Measurements from ENCODE around the gene TTL. TPM values are rescaled to one million over a fixed set of nuclear protein-coding genes. Genes with fewer than 3 reads are reported as not detected.
"Not testable (repeated sequence)": the region's sequence is repeated elsewhere in the genome, so short reads cannot be mapped to it uniquely, and the experiment has no call there.

Gene TTL
- total and polyA plus RNA-seq, 2 experiments from 2014 or later = 11.1 to 69.7 TPM

DNA sequence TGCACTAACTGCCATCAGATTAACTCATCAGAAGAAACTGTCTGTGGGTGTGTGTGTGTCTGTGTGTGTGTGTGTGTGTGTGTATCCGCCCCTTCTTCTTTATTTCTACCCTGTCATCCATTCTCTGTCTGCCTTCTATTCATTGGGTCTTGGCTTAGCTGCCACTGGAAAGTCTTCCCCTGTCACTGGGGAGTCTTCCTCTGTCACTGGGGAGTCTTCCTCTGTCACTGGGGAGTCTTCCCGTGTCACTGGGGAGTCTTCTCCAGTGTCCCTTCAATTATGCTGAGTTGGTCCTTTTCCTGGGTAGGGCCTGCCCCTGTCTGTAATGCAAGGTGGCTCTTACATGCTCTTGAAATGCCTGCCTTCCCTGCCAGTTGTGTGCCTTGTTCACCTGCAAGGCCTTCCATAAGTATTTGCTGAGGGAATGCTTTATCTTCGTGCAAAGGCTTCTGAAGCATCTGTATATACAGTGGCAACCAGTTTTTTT lies 41.4 kb downstream of the TTL start:
- H3K36me3 ChIP-seq (ENCODE audit: low read depth) = peaks cover 23% of the 10 kb centered on the region; the same call in 1 of the 2 replicates
- WGBS, 2 experiments (ENCODE audit: low coverage in 1 of 2, low lambda C conversion rate in 2 of 2, missing lambda C conversion rate in 2 of 2) = 98 to 100% methylated on average over 3 of the region's 3 CpGs

DNA sequence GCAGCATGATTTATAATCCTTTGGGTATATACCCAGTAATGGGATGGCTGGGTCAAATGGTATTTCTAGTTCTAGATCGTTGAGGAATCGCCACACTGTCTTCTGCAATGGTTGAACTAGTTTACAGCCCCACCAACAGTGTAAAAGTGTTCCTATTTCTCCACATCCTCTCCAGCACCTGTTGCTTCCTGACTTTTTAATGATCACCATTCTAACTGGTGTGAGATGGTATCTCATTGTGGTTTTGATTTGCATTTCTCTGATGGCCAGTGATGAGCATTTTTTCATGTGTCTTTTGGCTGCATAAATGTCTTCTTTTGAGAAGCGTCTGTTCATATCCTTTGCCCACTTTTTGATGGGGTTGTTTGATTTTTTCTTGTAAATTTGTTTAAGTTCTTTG lies 42.3 kb downstream of the TTL start:
- H3K27ac ChIP-seq; H3K4me3 ChIP-seq; H3F3A ChIP-seq (ENCODE audit: insufficient read depth); H3K27me3 ChIP-seq (replicated peaks; ENCODE audit: insufficient read depth); H3K9ac ChIP-seq; H3K9me3 ChIP-seq (ENCODE audit: low read depth); DNase-seq; H4K20me1 ChIP-seq (ENCODE audit: insufficient read depth); in situ Hi-C loops (cut with MboI); H2AFZ ChIP-seq; H3K4me2 ChIP-seq (ENCODE audit: unreplicated experiment); H3K9me2 ChIP-seq (ENCODE audit: insufficient read depth); H3K4me1 ChIP-seq (ENCODE audit: insufficient read depth): not testable (repeated sequence)
- H3K79me2 ChIP-seq (ENCODE audit: insufficient read depth) = peaks cover 18% of the 10 kb centered on the region
- H3K36me3 ChIP-seq (ENCODE audit: low read depth) = peaks cover 24% of the 10 kb centered on the region; the same call in 1 of the 2 replicates
- WGBS, 2 experiments (ENCODE audit: low coverage in 1 of 2, low lambda C conversion rate in 2 of 2, missing lambda C conversion rate in 2 of 2) = 95 to 97% methylated on average over 3 of the region's 3 CpGs

More for the DNA sequence above, 41.4 kb downstream of the TTL start:
- no peaks in the 10 kb centered on the region for H3K27me3 ChIP-seq (replicated peaks; ENCODE audit: insufficient read depth)
- H3K79me2 ChIP-seq (ENCODE audit: insufficient read depth) = peaks cover 18% of the 10 kb centered on the region
- no peaks in the 10 kb centered on the region for H3K4me1 ChIP-seq (ENCODE audit: insufficient read depth)
- no peak overlapping the region for H2AFZ ChIP-seq
- H3K27ac ChIP-seq = no peak overlapping the region
- H3K9me2 ChIP-seq (ENCODE audit: insufficient read depth) = no peaks in the 10 kb centered on the region
- H3K4me3 ChIP-seq = no peak overlapping the region
- no peak overlapping the region for H3K9ac ChIP-seq
- no peaks in the 10 kb centered on the region for H3F3A ChIP-seq (ENCODE audit: insufficient read depth)
- DNase-seq = no peak
- no peak for TF ChIP-seq EZH2 (IDR thresholded peaks at IDR 0.05; ENCODE audit: insufficient read depth, poor library complexity, severe bottlenecking)
- TF ChIP-seq EZH2phosphoT487 (IDR thresholded peaks at IDR 0.05; ENCODE audit: insufficient read depth, low read depth) = no peak
- H3K4me2 ChIP-seq (ENCODE audit: unreplicated experiment) = no peak overlapping the region
- H3K9me3 ChIP-seq (ENCODE audit: low read depth) = no peaks in the 10 kb centered on the region
- no peaks in the 10 kb centered on the region for H4K20me1 ChIP-seq (ENCODE audit: insufficient read depth)
- in situ Hi-C loops (cut with MboI) = no loop called here

GRCh38 chr2:112528541-112528940 lies 46.6 kb downstream of the TTL start:
- Histone ChIP-seq H3K9ac (no peak overlapping the region), H3K9me2 (ENCODE audit: insufficient read depth) (no peaks in the 10 kb centered on the region), H2AFZ (no peak overlapping the region), H3K36me3 (ENCODE audit: low read depth) (peaks cover 20% of the 10 kb centered on the region; the same call in 1 of the 2 replicates), H3K4me2 (ENCODE audit: unreplicated experiment) (no peak overlapping the region), H3K9me3 (ENCODE audit: low read depth) (no peaks in the 10 kb centered on the region), H3K27me3 (replicated peaks; ENCODE audit: insufficient read depth) (no peaks in the 10 kb centered on the region), H4K20me1 (ENCODE audit: insufficient read depth) (no peaks in the 10 kb centered on the region), H3K4me3 (no peak overlapping the region), H3F3A (ENCODE audit: insufficient read depth) (no peaks in the 10 kb centered on the region), H3K79me2 (ENCODE audit: insufficient read depth) (peaks cover 18% of the 10 kb centered on the region), H3K27ac (no peak overlapping the region), H3K4me1 (ENCODE audit: insufficient read depth) (no peaks in the 10 kb centered on the region)
- in situ Hi-C loops (cut with MboI) = no loop called here
- WGBS, 2 experiments (ENCODE audit: low coverage in 1 of 2, low lambda C conversion rate in 2 of 2, missing lambda C conversion rate in 2 of 2) = 94 to 99% methylated on average over 5 of the region's 5 CpGs
- no peak for DNase-seq
- TF ChIP-seq EZH2 (IDR thresholded peaks at IDR 0.05; ENCODE audit: insufficient read depth, poor library complexity, severe bottlenecking) (no peak), EZH2phosphoT487 (IDR thresholded peaks at IDR 0.05; ENCODE audit: insufficient read depth, low read depth) (no peak)

GRCh38 chr2:112529757-112530156 lies 47.8 kb downstream of the TTL start:
- H3K9me2 ChIP-seq (ENCODE audit: insufficient read depth) = no peaks in the 10 kb centered on the region
- H4K20me1 ChIP-seq (ENCODE audit: insufficient read depth) = no peaks in the 10 kb centered on the region
- no peaks in the 10 kb centered on the region for H3K4me1 ChIP-seq (ENCODE audit: insufficient read depth)
- in situ Hi-C loops (cut with MboI) = no loop called here
- H3K79me2 ChIP-seq (ENCODE audit: insufficient read depth) = peaks cover 18% of the 10 kb centered on the region
- H3K27ac ChIP-seq = no peak overlapping the region
- no peak overlapping the region for H3K4me3 ChIP-seq
- no peak overlapping the region for H3K9ac ChIP-seq
- H3K4me2 ChIP-seq (ENCODE audit: unreplicated experiment) = no peak overlapping the region
- TF ChIP-seq EZH2phosphoT487 (IDR thresholded peaks at IDR 0.05; ENCODE audit: insufficient read depth, low read depth) (no peak), EZH2 (IDR thresholded peaks at IDR 0.05; ENCODE audit: insufficient read depth, poor library complexity, severe bottlenecking) (no peak)
- no peak for DNase-seq
- no peaks in the 10 kb centered on the region for H3F3A ChIP-seq (ENCODE audit: insufficient read depth)
- no peaks in the 10 kb centered on the region for H3K9me3 ChIP-seq (ENCODE audit: low read depth)
- H2AFZ ChIP-seq = no peak overlapping the region
- H3K36me3 ChIP-seq (ENCODE audit: low read depth) = peaks cover 16% of the 10 kb centered on the region; the same call in 1 of the 2 replicates
- WGBS, 2 experiments (ENCODE audit: low coverage in 1 of 2, low lambda C conversion rate in 2 of 2, missing lambda C conversion rate in 2 of 2) = 94 to 98% methylated on average over 4 of the region's 4 CpGs
- no peaks in the 10 kb centered on the region for H3K27me3 ChIP-seq (replicated peaks; ENCODE audit: insufficient read depth)

- Histone ChIP-seq H3K79me2 (ENCODE audit: insufficient read depth) (peaks cover 11% of the 10 kb centered on the region; the same call in 1 of the 2 replicates), H3K4me1 (ENCODE audit: insufficient read depth) (no peaks in the 10 kb centered on the region), H3K27ac (no peak overlapping the region), H3F3A (ENCODE audit: insufficient read depth) (no peaks in the 10 kb centered on the region), H3K9me2 (ENCODE audit: insufficient read depth) (no peaks in the 10 kb centered on the region), H2AFZ (no peak overlapping the region), H3K9me3 (ENCODE audit: low read depth) (no peaks in the 10 kb centered on the region), H3K36me3 (ENCODE audit: low read depth) (peaks cover 16% of the 10 kb centered on the region; the same call in 1 of the 2 replicates), H3K4me3 (no peak overlapping the region), H4K20me1 (ENCODE audit: insufficient read depth) (no peaks in the 10 kb centered on the region), H3K4me2 (ENCODE audit: unreplicated experiment) (no peak overlapping the region), H3K9ac (no peak overlapping the region), H3K27me3 (replicated peaks; ENCODE audit: insufficient read depth) (no peaks in the 10 kb centered on the region)
- in situ Hi-C loops (cut with MboI) = no loop called here
- TF ChIP-seq EZH2phosphoT487 (IDR thresholded peaks at IDR 0.05; ENCODE audit: insufficient read depth, low read depth) (no peak), EZH2 (IDR thresholded peaks at IDR 0.05; ENCODE audit: insufficient read depth, poor library complexity, severe bottlenecking) (no peak)
- DNase-seq = no peak
- WGBS, 2 experiments (ENCODE audit: low coverage in 1 of 2, low lambda C conversion rate in 2 of 2, missing lambda C conversion rate in 2 of 2) = 99 to 100% methylated on average over 4 of the region's 4 CpGs
These were observed 48.8 kb downstream of the TTL start for GRCh38 chr2:112530728-112531127.
